Measurements from ENCODE around the gene ANKRD55. TPM values are rescaled to one million over a fixed set of nuclear protein-coding genes. Genes with fewer than 3 reads are reported as not detected.
"Not testable (repeated sequence)": the region's sequence is repeated elsewhere in the genome, so short reads cannot be mapped to it uniquely, and the experiment has no call there.

ANKRD55 gene
- total RNA-seq, 1 donor from 2014 or later = not detected

DNA sequence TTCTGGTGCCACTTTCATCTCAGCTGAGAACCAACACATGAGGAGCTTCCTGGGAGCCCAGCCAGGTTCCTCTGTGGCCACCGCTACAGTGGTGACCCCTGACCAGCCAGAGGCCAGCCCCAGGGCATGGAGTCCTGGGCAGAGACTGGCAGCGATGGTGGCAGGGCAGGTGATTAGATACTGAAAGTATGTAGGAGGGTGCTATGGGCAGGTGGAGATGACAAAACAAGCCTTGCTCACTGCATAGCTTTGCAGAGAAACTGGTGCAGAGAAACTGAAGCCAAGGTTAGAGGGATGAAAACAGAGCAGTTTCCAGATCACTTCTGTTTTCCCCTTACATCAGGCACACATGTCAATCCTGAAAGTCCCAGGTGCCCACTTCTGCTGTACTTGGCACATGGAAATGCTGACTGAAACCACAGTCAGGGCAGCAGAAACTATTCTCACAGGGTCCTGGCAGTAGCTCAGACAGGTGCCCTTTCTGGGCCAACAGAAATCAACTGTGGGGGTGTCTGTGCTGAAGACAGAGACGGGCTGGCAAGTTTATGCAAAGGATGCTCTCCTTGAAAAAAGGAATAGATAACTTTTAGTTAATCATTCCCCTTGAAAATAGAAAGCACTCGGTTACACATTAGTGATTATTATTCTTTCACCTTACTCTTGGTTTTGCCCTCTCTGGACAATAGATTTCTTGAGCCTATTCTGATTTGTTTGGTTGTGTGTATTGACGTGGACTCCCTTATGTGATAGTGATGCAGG, 90.3 kb downstream of the ANKRD55 start:
- peak; percentile 39 for ATAC-seq

DNA sequence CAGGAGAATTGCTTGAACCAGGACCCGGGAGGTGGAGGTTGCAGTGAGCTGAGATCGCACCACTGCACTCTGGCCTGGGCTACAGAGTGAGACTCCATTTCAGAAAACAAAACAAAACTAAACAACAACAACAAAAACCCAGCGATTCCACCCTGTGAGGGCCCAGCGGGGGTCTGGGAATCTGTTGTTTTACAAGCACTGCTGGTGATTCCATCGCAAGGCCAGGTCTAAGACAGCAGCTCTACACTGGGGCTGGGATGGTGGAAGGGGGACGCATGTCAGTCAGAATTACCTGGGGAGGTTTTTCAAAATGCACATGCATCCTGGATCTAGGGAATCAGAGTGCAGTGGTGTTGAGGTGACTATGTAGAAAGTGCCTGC, 90.9 kb downstream of the ANKRD55 start:
- no peak for ATAC-seq

DNA sequence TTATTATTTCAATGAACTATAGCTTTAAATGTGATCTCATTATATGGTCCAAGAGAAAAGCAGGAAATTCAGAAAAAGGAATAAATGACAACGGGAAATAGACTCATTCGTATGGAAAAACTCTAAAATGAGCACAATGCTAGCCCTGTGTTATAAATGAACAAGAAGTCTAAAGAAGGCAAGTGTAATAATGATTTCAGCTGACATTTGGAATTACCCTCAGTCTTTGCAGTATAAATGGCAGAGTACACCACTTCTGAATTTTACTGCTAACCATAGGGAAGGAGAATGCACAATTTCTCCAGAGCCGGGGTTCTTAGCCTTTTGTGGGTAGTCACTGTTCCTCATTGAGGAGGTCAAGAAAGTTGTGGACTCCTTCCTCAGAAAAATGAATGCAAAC, 93.1 kb downstream of the ANKRD55 start:
- no peak for ATAC-seq

GRCh38 chr5:56130664-56131063, 102.5 kb downstream of the ANKRD55 start:
- ATAC-seq = no peak

- no peak for ATAC-seq
Observed at GRCh38 chr5:56129288-56129687, 103.8 kb downstream of the ANKRD55 start.

DNA sequence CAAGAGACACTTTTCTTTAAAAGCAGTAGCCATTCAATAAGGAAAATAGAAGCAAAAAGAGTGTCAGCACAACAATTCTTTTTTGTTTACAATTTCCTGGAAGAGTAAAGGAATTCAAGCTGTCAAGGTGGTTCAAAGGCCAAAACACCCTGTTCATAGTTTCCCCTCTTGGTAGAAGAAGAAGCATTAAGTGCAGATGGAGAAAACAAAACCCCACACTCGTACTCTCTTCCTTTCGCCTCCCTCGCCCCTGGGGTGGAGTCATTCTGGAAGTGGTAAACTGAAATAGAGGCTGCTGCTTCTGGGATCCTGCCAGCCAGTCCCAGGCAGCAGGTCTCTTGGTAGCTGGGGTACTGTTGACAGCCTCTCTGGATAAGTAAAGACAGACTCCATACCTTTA, 105.0 kb downstream of the ANKRD55 start:
- no peak for ATAC-seq

GRCh38 chr5:56126487-56127179, 106.5 kb downstream of the ANKRD55 start:
- no peak for ATAC-seq

DNA sequence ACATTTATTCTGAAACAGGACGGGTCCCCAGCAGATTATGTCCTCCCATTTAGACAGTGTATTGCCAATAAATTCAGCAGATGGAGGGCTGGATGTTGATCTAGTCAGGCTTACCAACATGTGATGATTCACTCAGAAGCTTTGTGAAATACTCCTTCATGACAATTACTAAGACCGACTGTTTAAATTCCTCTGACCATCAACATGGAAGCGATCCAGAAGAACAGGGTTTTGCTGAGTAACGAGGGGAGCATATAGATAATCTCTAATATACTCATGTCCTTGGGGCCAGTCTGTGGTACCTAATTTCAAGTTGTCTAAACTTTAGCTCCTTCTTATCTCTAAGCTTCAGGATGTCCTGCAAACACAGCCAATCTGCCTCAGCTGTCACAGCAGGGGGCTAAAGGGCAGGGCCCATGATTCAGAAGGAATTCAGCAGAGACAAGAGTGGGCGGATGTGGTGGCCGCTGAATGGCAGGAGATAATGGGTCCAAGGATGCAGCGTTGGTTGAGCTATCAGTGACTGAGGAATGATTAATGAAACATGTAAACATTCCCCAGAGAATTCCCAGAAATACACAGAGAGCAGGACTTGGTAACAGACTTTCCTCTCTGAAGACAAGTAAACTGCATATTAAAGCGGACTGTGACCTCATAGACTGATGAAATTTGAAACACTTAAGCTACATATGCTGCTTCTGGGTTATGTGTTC, 109.4 kb downstream of the ANKRD55 start:
- ATAC-seq = peak; percentile 26

- ATAC-seq = not testable (repeated sequence)
Observed at GRCh38 chr5:56122360-56122985, 110.7 kb downstream of the ANKRD55 start.

- no peak for ATAC-seq
Observed at GRCh38 chr5:56119050-56119449, 114.1 kb downstream of the ANKRD55 start.

GRCh38 chr5:56116599-56117141, 116.5 kb downstream of the ANKRD55 start:
- ATAC-seq = no peak

DNA sequence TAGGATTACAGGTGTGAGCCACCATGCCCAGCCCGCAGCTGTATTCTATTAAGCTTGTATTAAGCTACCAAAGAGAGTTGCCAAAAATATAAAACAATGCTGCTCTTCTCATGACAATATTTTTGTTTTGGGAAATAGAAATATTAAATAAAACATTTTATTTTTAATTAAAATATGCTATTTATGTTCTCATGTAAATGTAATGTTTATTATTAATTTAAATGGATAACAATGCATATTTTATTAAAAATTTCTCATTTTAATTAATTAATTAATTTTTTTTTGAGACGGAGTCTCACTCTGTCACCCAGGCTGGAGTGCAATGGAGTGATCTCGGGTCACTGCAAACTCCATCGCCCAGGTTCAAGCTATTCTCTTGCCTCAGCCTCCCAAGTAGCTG, 117.5 kb downstream of the ANKRD55 start:
- ATAC-seq = no peak

DNA sequence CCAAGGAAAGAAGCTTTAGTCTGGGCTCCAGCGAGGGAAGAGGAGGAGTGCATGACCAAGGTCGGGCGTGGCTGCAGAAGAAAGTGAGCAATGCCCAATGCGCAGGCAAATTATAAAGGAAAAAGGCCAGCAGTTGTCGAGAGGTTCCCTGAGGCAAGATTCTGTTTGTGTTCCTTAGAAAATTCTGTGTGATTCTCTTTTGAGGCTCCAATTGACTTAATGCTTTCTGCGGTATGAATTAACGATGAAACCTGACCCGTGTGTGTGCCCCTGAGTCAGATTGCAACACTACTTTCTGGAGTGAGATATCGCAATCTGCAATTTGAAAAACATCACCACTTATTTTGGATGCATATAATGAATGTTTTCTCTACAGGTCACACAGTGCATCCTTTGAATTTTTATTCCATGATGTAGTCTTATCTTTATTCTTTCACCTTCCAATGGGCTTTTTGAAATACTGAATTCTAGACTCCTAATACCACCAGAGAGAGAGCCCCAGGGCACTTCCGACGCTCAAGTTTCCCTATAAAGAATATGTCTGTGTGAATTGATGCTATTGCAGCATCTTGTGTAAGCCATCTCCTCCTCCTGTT, 120.5 kb downstream of the ANKRD55 start:
- ATAC-seq = no peak

- ATAC-seq = no peak
Observed at GRCh38 chr5:56111404-56111781, 121.7 kb downstream of the ANKRD55 start.

- no peak for ATAC-seq
Observed at GRCh38 chr5:56110646-56111403, 122.3 kb downstream of the ANKRD55 start.

- ATAC-seq = no peak
Observed at GRCh38 chr5:56108246-56108645, 124.9 kb downstream of the ANKRD55 start.

GRCh38 chr5:56106837-56107236, 126.3 kb downstream of the ANKRD55 start:
- no peak for ATAC-seq

GRCh38 chr5:56105511-56106291, 127.4 kb downstream of the ANKRD55 start:
- no peak for ATAC-seq

DNA sequence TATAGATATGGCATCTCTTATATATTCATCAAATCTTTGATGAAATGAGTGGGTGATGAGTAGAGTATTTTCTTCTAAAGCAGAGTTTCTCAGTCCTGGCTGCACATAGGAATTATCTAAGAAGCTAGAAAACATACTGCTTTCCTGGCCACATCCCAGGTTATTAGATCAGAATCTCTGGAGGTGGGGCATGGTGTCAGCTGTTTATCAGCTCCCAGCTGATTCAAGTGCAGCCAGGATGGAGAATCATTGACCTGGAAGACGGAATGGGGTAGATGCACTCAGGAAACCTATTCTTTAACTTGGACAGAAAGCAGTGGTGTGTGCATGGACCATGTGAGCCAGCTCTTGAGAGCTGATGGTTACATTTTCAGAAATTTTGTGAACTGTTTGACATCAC, 130.2 kb downstream of the ANKRD55 start:
- no peak for ATAC-seq

GRCh38 chr5:56102207-56102606, 130.9 kb downstream of the ANKRD55 start:
- not testable (repeated sequence) for ATAC-seq

DNA sequence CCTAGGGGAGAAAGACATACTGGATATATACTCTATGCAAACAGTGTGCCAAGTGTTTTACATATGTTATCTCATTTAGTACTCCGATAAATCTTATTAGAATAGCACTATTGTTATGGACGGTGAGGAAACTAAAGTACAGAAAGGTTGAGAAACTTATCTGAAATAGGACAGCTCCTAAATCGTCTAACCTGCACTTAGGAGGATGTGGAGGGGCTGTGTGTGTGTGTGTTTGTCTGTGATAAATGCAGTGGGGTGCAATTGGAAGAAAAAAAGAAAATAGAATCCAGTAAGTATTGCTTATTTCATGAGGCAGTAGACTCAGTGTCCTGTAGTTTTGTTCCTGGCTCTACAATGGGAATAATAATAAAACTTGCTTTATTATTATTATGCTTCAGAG, 131.9 kb downstream of the ANKRD55 start:
- no peak for ATAC-seq

Measured in esophagus mucosa (tissue), 1 donor.